ENCODE results near the gene TAS2R1.

Gene TAS2R1, protein sequence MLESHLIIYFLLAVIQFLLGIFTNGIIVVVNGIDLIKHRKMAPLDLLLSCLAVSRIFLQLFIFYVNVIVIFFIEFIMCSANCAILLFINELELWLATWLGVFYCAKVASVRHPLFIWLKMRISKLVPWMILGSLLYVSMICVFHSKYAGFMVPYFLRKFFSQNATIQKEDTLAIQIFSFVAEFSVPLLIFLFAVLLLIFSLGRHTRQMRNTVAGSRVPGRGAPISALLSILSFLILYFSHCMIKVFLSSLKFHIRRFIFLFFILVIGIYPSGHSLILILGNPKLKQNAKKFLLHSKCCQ

GRCh38 chr5:9630251-9630650 lies at the start of gene TAS2R1:
Gene TAS2R1 (minus strand): TSS chr5:9630351. CDS start chr5:9630032, 319 bp downstream.
- DNase-seq: no peak

DNA sequence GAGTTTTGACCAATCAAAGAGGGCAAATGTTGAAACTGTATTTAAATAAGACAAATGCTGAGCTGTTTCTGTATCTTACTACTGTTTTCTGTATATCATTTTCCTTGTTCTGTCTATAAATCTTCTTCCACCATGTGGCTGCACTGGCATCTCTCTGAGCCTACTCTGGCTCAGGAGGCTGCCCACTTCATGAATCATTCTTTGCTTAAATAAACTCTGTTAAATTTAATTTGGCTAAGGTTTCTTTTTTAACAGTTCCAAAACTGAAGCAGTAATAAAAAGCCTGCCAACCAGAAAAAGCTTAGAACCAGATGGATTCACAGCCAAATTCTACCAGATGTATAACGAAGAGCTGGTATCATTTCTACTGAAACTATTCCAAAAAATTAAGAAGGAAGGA lies 40.2 kb upstream of the TAS2R1 start:
- no peak for DNase-seq

DNA sequence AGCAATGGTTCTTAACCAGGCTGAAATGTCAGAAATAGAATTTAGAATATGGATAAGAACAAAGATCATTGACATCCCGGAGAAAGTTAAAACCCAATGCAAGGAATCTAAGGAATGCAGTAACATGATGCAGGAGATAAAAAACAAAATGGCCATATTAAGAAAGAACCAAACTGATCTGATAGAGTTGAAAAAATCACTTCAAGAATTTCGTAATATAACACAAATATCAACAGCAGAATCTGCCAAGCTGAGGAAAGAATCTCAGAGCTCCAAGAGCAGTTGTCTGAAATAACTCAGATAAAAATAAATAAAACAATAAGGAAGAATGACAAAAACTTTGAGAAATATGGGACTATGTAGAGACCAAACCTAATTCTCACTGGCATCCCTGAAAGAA lies 37.8 kb upstream of the TAS2R1 start:
- DNase-seq: no peak

DNA sequence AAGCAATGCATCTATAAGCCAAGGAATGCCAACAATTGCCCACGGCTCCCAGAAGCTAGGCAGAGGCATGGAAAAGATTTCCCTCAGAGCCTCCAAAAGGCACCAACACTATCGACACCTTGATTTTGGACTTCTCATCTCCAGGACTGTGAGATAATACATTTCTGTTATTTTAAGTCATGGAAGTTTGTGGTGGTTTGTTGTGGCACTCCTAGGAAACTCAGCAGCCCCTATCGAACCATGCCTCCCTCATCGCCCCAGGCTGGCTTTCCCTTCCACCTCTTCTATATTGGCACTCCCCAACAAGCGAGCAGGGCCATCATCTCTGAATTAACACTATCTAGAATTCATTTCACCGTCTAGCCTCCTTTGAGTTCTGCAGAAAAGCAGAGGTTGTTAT lies 33.7 kb upstream of the TAS2R1 start:
- no peak for DNase-seq

GRCh38 chr5:9661316-9662015 lies 31.3 kb upstream of the TAS2R1 start:
- no peak for DNase-seq

DNA sequence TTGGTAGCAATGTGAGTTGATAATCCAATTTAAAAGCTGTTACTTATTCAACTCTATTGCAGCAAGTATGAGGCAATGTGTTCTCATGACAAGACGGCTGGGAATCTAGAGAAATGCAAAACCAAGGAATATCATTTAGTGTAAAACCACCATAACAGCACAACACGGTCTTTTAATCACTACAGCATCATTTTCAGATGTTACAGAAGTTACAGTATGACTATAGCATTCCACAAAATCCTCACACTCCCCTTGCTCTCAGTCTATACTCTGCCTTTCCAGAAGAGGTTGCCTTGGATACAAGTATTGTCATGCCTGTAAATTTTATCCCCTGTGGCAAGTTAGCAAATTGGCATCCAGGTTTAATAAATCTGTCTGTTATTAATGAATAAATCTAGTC lies 28.6 kb upstream of the TAS2R1 start:
- no peak for DNase-seq

GRCh38 chr5:9657819-9658218 lies 27.7 kb upstream of the TAS2R1 start:
- no peak for DNase-seq

DNA sequence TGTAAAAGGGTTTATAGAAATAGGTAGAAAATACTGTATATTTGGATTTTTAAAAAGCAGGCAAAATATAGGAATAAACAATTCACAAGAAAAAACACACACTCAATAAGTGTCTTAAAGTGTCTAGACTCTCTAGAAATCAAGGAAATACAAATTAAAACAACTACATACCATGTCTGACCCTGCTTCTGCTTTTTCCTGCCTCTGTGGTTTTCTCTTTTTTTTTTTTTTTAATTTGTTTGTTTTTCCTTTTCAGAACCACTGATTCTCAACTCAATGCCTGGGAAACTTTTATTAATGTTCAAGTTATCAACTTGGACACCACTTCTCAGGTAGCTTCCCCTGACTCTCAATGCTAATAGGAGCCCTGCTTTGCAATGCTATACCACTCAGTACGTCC lies 25.5 kb upstream of the TAS2R1 start:
- no peak for DNase-seq

DNA sequence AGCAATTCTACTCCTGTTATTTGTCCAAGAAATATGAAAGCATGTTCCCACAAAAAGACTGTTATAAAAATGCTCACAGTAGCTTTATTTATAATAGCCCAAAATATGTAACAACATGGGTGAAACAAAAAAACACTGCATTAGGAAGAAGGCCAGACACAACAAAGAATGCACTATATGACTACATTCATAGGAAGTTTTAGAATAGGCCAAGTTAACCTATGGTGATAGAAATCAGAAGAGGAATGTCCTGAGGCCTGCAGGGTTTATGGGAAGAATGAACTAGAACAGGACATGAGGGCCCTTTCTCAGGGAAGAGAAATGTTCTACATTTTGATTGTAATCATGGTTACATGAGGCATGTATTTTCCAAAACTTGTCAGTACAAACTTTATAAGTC lies 24.7 kb upstream of the TAS2R1 start:
- DNase-seq: no peak

GRCh38 chr5:9653811-9654210 lies 23.7 kb upstream of the TAS2R1 start:
- no peak for DNase-seq

DNA sequence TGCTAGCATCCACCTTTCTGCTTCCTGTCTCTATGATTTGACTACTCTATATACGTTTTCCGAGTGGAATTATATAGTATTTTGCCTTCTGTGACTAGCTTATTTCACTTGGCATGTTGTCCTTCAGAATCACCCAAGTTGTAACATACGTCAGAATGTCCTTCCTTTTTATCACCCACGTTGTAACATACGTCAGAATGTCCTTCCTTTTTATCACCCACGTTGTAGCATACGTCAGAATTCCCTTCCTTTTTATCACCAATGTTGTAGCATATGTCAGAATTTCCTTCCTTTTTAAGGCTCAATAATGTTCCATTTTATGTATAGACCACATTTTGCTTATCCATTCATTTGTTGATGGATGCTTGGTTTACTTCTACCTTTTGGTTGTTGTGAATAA lies 22.9 kb upstream of the TAS2R1 start:
- no peak for DNase-seq

- DNase-seq: no peak
Measured at GRCh38 chr5:9652295-9652694, 22.1 kb upstream of the TAS2R1 start.

GRCh38 chr5:9646843-9647242 lies 16.7 kb upstream of the TAS2R1 start:
- no peak for DNase-seq

- no peak for DNase-seq
Measured at GRCh38 chr5:9644630-9645029, 14.5 kb upstream of the TAS2R1 start.

GRCh38 chr5:9642621-9643020 lies 12.5 kb upstream of the TAS2R1 start:
- DNase-seq: no peak

- DNase-seq: no peak
Measured at GRCh38 chr5:9641806-9642355, 11.7 kb upstream of the TAS2R1 start.

- no peak for DNase-seq
Measured at GRCh38 chr5:9632495-9632894, 2.3 kb upstream of the TAS2R1 start.

DNA sequence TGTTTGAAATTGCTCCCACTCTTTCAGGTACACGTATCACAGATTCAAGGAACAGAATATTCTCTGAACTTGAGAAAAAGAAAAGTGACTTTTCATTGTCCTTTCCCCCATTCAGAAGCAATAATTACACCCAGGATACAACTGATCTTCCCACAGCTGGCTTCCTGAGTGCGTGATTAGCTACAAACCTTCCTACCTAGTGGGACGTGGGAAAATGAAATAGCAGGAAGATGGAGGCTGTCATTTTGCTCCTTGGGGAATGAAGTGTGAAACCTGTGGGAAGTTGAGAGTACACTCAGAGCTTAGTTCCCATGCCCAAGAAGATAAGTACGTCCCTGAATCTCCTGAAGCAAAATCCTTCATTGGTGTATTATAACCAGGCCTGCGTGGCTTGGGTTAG lies 2.6 kb downstream of the TAS2R1 start:
- no peak for DNase-seq

DNA sequence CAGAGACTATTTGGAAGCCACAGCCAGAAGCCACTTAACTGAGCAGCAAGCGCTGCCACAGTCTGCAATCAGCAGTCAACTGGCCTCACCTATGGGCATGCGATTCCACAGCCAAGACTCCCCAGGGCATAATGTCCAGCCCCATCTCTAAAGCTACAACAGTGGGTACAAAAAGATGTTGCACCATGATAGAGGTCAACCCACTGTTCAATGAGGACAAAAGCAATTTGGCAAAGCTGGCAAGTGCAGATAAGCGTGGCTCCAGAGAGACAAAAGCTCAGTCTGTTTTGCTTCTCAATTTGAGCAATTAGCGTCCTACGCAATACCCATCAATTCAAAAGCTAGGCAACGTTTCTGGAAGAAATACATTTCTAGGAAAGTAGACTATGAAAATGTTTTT lies 3.2 kb downstream of the TAS2R1 start:
- no peak for DNase-seq

DNA sequence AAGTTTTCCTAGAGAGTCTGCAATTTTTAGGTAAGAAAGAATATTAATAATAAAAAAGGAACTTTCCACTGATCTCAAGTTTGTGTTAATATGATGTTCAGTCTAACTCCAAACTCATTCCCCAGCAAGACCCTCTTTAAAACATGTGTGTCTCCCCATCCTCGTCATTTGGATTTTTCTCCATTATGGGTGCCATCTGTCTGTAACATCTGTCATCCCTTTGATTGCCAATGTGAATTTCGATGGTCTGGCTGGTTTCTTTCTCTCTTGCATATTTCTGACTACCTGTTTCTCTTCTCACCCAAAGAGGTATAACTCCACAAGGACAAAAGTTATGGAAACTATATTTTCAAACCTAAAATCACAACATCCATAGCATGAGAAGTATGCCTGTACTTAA lies 4.4 kb downstream of the TAS2R1 start:
- no peak for DNase-seq

- no peak for DNase-seq
Measured at GRCh38 chr5:9625286-9625685, 4.9 kb downstream of the TAS2R1 start.

DNA sequence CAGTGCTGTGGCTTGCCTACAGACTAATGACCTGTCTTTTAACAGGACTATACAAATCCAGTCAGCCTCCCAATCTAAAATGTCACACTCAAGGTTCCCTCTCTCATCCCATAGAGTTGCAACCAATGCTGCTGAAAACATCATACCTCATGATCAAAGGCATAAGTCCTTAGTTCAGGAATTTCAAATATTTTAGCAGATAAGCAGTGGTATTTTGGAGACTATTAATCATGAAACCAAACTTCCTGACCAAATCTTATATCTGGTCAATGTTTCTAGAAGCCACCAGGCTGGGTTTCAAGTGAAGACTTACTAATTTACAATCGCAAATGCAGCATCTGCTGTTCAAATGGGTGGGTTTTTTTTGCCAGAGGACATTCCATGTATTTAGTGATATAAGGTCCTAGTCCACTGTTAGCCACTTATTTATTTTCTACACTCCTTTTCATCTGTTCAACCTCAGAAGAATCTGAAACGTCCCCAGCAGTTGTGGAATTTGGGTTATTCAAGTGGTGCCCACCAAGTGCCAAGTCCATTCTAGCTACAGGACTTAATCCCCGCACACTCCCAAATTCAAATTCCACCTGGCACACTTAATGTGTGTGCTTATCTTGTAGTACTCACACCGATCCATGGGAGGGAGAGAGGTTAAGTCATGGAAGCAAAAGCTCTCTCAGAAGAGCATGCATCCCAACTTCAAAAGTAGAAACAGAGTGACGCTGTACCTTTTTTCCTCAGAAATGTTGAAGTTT lies 5.8 kb downstream of the TAS2R1 start:
- DNase-seq: no peak

DNA sequence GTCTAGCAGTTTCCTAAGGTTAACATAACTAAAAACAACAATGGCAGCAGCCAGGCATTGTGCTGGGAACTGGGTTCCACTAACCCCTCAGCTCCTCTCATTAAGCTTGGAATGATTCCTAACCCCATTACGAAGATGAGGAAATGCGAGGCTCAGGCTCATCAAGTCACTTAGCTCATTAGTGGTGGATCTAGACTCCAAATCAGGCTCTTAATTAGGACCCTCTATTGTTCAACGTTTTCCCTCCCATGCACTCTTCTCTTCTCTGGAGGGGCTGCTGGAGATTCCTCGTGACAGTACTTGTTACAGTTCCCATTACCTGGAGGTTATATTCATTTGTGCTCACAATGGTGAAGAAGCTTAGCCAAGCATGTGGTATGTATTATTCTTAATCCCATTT lies 6.5 kb downstream of the TAS2R1 start:
- DNase-seq: no peak

GRCh38 chr5:9622971-9623421 lies 7.2 kb downstream of the TAS2R1 start:
- no peak for DNase-seq
